HG02678 (cell line): ENCODE measurements around the gene KCTD21.
"Not testable (repeated sequence)": the region's sequence is repeated elsewhere in the genome, so short reads cannot be mapped to it uniquely, and the experiment has no call there.

Experiments
- ATAC-seq: cut with Tn5 transposase; IDR thresholded peaks from one replicate; pipeline ENCODE4 v1.9.1; 2021; ENCODE audit warnings: mild to moderate bottlenecking, moderate library complexity; ENCODE audit not compliant: unreplicated experiment

KCTD21 gene, protein sequence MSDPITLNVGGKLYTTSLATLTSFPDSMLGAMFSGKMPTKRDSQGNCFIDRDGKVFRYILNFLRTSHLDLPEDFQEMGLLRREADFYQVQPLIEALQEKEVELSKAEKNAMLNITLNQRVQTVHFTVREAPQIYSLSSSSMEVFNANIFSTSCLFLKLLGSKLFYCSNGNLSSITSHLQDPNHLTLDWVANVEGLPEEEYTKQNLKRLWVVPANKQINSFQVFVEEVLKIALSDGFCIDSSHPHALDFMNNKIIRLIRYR

DNA sequence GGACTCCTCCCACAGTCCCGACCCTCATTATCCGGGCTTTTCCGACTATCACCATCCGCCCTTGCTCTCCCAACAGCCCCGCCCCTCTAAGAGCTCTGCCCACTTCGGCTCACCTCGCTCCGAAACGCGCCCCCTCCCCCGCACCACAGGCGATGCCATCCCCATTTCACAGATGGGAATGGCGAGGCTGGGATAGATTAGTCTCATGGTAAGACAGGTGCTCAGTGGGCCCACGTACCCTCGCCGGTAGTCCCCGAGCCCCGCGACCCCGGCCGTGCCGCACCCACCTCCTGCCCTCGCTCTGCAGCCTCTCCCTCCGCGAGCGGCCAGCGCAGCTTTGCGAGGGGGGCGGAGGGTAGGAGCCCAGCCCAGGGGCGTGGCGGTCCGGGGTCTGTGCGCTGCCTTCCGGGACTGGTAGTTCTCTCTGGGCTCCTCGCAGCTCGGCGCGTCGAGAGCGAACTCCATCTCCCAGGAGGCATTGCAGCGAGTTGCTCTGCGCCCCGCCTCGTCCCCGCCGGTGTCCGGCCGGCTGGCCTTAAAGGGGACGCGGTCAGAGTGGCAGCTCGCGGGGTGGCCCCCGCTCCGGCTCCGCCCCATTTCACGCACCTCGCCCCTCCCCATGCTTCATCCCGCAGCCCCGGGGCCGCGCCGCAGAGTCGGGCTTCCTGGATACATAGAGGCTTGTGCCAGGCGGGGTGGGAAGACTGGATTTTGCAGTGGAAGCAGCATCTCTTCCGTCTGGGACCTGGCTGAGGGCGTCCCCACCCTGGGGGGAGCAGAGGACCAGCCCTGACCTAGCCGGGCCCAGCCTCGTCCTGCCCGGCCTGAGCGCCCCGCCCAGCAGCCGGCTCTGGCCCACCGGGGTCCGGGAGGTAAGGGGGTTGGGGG, at the start of gene KCTD21, which contains the start of gene USP35:
Gene KCTD21 (minus strand): TSS at position 341 of the 888 bp plus-strand sequence. CDS start 14,072 bp downstream, outside the sequence.
Gene USP35 (plus strand): TSS at position 634 of the 888 bp plus-strand sequence. CDS start 7,327 bp downstream, outside the sequence.
- ATAC-seq = peak; percentile 96

DNA sequence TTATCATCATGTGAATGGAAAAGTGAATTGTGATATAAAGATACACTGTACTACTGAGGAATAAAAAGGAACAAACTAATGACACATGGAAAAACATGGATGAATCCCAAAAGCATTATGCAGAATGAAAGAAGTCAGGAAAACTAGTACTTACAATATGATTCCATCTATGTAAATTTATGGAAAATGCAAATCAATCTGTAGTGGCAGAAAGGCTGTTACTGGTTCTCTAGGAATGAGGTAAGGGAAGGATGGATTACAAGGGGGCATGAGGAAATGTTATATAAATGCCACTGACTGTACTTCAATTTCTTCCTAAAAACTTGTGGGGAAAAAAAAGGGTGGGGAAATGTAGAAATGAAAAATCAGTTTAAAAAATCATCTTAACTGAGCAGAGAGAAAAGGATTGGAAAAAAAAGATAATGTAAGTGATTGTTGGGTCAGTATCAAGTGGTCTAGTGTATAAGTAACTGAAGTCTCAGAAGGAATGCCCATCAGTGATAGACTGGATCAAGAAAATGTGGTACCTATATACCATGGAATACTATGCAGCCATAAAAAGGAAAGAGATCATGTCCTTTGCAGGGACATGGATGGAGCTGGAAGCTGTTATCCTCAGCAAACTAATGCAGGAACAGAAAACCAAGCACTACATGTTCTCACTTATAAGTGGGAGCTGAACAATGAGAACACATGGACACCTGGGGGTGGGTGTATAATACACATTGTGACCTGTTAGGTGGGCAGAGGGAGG, 49.0 kb upstream of the KCTD21 start:
- ATAC-seq = no peak

- no peak for ATAC-seq
These were observed 45.6 kb upstream of the KCTD21 start for GRCh38 chr11:78234006-78234405.

DNA sequence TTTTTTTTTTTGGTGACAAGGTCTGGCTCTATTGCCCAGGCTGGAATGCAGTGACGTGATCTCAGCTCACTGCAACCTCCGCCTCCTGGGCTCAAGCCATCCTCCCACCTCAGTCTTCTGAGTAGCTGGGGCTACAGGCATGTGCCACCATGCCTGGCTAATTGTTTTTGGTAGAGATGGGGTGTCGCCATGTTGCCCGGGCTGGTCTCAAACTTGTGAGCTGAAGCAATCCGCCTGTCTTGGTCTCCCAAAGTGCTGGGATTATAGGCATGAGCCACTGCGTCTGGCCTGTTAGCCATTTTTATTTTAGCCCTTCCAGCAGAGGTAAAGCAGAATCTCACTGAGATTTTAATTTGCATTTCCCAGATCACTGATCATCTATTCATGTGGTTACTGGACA, 44.6 kb upstream of the KCTD21 start:
- ATAC-seq = not testable (repeated sequence)

DNA sequence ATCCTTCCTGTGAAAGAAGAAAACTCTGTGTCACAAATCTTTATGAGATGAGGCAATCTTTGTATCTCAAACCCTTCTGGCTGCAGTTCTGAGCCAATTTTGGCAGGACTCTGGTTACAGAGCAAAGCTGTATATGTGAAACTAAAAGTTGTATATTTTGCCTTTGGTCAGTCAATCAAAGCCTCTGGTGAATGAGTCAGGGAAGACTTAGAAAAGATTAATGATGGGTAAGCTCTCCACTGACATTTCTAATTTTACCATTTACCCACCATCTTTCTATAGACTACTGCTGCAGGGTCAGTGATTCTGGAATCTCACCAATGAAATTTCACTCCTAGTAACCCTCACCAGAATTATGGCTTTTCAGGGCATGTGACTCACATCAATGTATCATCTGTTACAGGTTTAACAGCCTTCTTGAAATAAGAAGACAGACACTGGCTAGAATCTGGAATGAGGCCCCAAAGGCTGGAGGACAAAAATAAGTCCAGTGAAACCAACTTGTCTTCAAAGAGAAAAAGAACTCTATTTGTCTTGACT, 43.6 kb upstream of the KCTD21 start:
- no peak for ATAC-seq

GRCh38 chr11:78230161-78230877, 41.9 kb upstream of the KCTD21 start:
- no peak for ATAC-seq

- ATAC-seq = no peak
These were observed 40.7 kb upstream of the KCTD21 start for GRCh38 chr11:78229106-78229505.

- ATAC-seq = peak; percentile 51
These were observed 40.0 kb upstream of the KCTD21 start for GRCh38 chr11:78228467-78228866.

DNA sequence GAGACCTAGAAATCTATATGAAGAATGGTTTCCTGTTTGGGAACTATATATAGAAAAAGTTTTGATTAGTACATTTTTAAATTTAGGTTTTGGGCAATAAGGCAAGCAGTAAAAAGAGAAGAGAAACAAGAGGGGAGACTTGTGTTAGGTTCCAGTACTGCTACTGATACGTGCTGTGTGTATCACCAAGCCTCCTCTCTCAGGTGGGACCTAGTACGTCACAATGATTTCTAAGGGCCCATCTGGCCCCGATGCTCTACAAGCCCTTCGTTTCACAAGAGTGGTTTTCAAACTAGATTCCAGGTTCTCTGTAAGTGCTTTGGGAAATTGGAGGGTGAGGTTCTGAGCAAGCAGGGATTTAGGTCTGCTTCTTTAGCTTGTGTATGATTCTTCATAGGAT, 39.5 kb upstream of the KCTD21 start:
- peak; percentile 30 for ATAC-seq

DNA sequence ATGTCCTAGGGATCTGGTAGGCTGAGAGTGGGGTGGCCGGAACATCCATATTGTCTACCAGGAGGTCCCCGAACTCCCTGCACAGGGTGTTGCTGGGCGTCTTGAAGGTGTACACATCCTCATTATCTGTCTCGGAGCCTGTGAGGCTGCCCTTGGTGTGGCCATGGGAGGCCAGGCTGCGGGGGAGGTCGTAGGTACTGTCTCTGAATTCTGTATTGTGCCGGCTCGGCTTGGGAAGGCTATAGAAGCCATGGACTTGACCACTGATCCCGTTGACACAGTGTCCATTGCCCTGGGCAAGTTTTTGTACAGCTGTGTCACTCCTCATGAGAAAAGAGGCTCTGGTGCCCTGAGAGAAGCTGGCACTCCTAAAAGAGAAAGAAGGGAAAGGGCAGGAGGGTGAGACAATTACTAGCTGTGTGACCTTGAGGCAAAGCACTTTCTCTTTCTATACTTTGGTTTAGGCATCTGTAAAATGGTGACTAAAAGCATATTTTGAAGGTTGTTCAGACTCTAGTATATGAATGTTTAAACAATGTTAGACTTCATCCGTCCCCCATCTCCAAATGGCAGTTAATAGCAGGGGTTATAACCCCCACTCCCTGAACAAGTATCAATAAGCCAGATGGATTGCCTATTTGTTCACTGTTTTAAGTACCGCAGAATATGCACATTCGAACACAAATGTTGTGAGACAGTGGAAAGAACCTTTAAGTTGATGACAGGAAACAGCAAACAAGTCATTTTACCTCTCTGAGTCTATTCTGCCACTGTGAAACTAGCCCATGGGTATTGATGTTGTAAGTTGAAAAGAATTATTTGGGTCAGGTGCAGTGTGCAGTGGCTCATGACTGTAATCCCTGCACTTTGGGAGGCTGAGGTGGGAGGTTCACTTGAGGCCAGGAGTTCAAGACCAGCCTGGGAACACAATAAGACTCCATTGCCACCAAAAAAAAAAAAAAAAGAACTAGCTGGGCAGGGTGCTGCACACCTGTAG, 38.6 kb upstream of the KCTD21 start:
- no peak for ATAC-seq

GRCh38 chr11:78224906-78225420, 36.5 kb upstream of the KCTD21 start:
- no peak for ATAC-seq

DNA sequence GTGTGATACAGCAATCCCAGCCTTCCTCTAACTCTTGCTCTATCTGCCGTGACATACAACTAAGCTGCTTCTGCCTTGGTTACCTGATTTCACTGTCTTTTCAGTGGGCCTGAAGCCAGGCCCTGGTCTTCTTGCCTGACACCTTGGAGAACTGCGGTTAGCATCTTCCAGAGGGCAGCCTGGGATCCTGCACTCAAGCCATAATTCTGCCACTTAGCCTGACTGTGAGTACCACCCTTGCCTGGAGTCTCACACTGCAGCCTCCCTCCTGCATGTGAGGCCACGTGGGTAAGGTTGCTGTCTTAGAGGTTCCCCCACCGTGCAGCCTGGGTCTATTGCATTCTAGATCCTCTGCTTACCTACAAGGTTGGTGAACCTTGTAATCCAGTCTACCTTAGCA, 36.1 kb upstream of the KCTD21 start:
- ATAC-seq = no peak

DNA sequence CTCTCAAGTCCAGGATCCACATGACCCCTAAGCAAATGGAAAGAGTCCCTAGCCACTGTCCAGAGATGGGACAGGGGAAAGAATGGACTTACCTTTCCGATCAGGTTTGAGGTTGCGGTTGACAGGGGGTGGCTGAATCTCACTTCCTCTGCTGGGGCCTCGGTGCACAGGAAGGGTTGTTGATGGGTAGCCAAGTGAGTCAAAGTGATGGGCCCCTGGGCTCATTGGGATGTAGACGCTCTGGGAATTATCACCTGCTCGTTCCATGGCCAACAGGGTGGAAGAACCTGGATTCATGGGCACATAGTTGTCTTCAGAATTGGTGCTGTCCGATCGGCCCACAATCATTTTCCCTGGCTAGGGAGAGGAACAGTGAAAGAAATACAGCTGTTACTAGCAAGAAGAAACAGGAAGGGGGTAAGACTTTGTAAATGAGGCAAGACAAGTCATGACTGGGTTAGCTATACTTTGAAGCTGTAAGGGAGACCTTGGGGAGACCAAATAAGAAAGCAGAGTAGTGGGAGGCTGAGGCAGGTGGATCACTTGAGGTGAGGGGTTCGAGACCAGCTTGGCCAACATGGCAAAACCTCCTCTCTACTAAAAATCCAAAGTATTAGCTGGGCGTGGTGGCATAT, 35.0 kb upstream of the KCTD21 start:
- ATAC-seq = peak; percentile 80

DNA sequence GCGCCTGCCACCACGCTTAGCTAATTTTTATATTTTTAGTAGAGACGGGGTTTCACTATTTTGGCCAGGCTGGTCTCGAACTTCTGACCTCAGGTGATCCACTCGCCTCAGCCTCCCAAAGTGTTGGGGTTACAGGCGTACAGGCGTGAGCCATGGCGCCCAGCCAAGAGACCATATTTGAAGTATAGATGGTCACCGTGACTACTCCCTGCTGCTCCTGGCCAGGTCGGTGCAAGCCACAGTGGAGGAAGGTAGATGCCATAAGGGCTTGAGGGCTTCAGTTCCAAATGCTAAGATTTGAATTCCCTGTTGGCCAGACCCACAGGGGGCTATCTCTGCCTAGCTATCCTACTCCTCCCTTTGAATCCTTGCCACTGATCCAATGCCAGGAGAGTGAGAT, 34.3 kb upstream of the KCTD21 start:
- ATAC-seq = not testable (repeated sequence)

GRCh38 chr11:78221396-78222315, 33.2 kb upstream of the KCTD21 start:
- no peak for ATAC-seq

DNA sequence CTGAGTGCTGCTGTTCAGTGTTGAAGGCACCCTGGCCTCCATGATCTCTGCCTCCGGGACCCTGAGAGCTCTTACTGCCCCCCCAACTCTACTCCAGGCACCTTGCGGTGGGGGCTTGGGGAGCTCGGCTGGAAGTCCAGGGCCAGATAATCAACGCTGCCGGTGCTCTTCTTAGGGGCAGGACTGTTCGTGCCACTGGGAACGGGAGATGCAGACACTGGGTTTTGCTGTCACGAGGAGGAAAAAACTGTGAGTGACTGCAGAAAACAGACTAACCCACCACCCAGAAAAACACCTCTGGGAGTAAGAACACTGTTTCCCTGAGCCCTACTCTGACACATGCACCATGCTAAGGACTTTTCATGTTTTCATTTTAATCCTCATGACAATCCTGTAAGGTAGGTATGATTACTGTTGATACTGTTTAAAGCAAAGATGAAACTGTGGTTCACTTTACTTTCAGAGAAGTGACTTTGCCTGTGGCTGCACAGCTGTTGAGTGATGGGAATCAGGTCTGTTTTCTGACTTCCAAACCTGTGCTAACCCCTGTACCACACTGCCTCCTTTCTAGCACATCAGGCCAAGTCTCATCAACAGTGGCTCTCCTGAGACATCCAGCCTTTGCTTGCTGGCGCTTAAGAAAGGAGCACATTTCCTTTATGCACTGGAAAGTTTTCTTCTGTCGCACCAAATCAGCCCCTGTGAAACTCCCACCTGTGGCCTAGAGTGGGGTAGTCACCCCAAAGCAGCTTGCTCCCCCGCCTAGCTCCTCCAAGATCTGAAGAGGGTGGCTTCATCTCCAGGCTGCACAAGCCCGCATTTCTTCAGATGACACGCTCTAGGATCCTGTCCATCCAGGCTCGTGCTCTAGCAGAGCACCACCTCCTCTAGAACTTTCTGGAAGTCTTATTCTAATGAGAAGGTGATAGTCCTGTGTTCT, 32.1 kb upstream of the KCTD21 start:
- ATAC-seq = no peak
